IgD-negative memory B cell (primary cell): ENCODE measurements around the gene SEC16A. TPM values are rescaled to one million over a fixed set of nuclear protein-coding genes. Genes with fewer than 3 reads are reported as not detected.

Experiments
- H3K27ac Mint-ChIP-seq, 3 donors: one replicate each; pipeline ENCODE4 v1.8.0; 2020 to 2022; ENCODE audit warnings: mild to moderate bottlenecking in 3 of 3, mixed read lengths in 3 of 3, moderate library complexity in 1 of 3
- H3K27me3 Mint-ChIP-seq: one replicate; pipeline ENCODE4 v1.8.0; 2021; ENCODE audit warnings: mixed read lengths
- H3K36me3 Mint-ChIP-seq: one replicate; pipeline ENCODE4 v1.8.0; 2020; ENCODE audit warnings: mild to moderate bottlenecking, mixed read lengths
- H3K4me1 Mint-ChIP-seq, 3 donors: one replicate each; pipeline ENCODE4 v1.8.0; 2020 to 2022; ENCODE audit warnings: mixed read lengths in 3 of 3, mild to moderate bottlenecking in 1 of 3
- H3K4me3 Mint-ChIP-seq, 4 donors: one replicate each; pipeline ENCODE4 v1.8.0; 2020 to 2022; ENCODE audit warnings: mild to moderate bottlenecking in 4 of 4, mixed read lengths in 4 of 4, moderate library complexity in 3 of 4
- H3K9me3 Mint-ChIP-seq, 3 donors: one replicate each; pipeline ENCODE4 v1.8.0; 2020 to 2021; ENCODE audit warnings: mixed read lengths in 3 of 3, mild to moderate bottlenecking in 1 of 3
- polyA plus RNA-seq: library from polyadenylated mRNA; unstranded; fragments of 300-500 nt; fragmentation: Illumina TruSeq; gene quantifications from one replicate; pipeline ENCODE4 v1.2.3, GENCODE V29; 2021

Gene SEC16A
- polyA plus RNA-seq, 1 donor from 2014 or later: 30.1 TPM

DNA sequence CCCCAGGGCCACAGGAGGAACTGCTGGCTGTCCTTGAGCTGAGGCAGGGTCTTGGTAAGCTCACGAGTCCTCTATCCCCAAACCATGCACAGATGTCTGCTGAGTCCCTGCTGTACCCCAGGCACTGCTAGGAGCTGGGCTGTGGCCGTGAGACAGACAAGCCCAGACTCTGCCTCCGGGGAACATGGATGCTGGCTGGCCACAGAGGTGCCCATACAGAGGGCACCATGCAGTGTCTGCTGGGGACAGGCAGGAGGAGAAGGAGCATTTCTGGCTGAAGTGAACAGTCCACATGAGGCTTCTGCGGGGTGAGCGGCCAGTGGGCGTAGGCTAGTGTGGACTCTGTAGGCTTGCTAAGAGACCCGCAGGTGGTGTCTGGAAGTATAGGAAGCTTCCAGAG, 4.8 kb upstream of the SEC16A start:
- peak overlapping the region in 1 of 4 donors; percentile 35 for H3K4me3 Mint-ChIP-seq
- peaks cover 0 to 4% (median 2%) of the 10 kb centered on the region in 3 donors for H3K4me1 Mint-ChIP-seq
- H3K36me3 Mint-ChIP-seq: no peaks in the 10 kb centered on the region
- H3K27me3 Mint-ChIP-seq: no peaks in the 10 kb centered on the region
- H3K9me3 Mint-ChIP-seq: no peaks in the 10 kb centered on the region
- peak overlapping the region in 1 of 3 donors; percentile 58 for H3K27ac Mint-ChIP-seq

DNA sequence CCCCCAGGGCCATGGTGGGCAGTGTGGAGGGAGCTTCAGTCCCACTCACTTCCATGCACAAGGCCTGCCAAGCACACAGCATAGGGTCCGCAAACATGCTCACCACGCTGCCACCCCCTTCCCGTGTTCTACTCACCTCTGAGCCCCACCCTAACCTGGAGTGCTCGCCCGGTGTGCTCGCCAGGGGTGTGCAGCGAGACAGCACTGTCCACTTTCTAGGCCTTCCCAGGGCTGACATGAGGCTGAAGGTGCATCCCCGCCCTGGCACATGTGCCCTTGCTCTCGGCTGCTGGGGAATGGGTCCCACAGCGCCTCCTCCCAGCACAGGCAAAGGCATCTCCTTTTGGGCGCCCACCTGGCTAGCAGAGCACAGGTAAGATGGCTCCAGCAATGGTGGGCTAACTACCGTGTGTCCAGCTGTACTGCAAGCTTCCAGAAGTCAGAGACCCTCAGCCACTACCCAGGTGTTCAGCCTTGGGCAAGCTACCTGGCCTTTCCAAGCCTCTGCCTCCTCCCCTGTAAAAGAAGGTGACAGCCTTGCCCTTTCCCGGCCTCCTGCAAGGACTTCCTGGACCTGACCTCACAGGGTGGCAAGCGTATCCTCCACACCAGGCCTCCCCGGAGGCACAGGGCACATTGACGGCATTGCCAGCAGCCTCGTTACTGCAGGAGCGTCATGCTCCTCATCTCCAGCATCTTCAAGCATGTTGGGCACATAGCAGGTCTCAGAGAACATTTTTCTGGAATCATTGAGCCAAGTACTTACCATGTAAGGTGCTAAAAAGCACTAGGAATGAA, 4.2 kb upstream of the SEC16A start:
- peak overlapping the region in 1 of 4 donors; percentile 35 for H3K4me3 Mint-ChIP-seq
- peaks cover 4 to 6% (median 6%) of the 10 kb centered on the region in 3 donors for H3K4me1 Mint-ChIP-seq
- H3K9me3 Mint-ChIP-seq: no peaks in the 10 kb centered on the region
- no peaks in the 10 kb centered on the region for H3K27me3 Mint-ChIP-seq
- H3K27ac Mint-ChIP-seq: peak overlapping the region in 1 of 3 donors; percentile 99
- no peaks in the 10 kb centered on the region for H3K36me3 Mint-ChIP-seq

DNA sequence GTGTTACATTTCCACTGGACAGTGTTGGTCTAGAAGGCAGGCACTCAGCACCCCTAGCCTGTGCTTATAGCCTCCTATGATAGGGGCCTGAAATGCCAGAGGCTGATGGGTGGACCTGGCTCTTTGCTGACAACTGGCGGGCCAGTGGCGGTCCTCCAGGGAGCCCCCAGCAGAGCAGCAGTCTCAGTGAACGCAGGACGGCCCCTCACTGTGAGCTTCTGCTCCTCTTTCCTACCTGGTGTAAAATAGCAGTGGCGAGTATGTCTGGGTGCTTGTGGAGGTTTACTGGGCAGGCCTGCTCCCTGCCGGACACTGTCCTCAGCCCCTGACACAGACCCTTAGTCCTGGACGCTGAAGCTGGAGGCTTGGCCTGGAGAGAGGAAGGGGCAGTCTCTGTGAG, 3.3 kb upstream of the SEC16A start:
- Mint-ChIP-seq H3K27me3 (no peaks in the 10 kb centered on the region), H3K36me3 (no peaks in the 10 kb centered on the region), H3K4me3 (peak overlapping the region in 1 of 4 donors; percentile 91), H3K4me1 (peaks cover 10 to 14% (median 11%) of the 10 kb centered on the region in 3 donors), H3K9me3 (no peaks in the 10 kb centered on the region), H3K27ac (peak overlapping the region in 1 of 3 donors; percentile 99)

- H3K4me3 Mint-ChIP-seq: peak overlapping the region; percentile 55 to 91 (median 74)
- peaks cover 10 to 17% (median 12%) of the 10 kb centered on the region in 3 donors for H3K4me1 Mint-ChIP-seq
- H3K36me3 Mint-ChIP-seq: no peaks in the 10 kb centered on the region
- H3K27ac Mint-ChIP-seq: peak overlapping the region in 2 of 3 donors; percentile 91 to 99
- H3K9me3 Mint-ChIP-seq: no peaks in the 10 kb centered on the region
- H3K27me3 Mint-ChIP-seq: no peaks in the 10 kb centered on the region
Observed at GRCh38 chr9:136485049-136486045, 2.5 kb upstream of the SEC16A start.

GRCh38 chr9:136484153-136485048, 1.6 kb upstream of the SEC16A start:
- no peaks in the 10 kb centered on the region for H3K36me3 Mint-ChIP-seq
- H3K27me3 Mint-ChIP-seq: no peaks in the 10 kb centered on the region
- H3K4me3 Mint-ChIP-seq: peak overlapping the region; percentile 55 to 91 (median 74)
- H3K27ac Mint-ChIP-seq: peak overlapping the region in 2 of 3 donors; percentile 91 to 99
- no peaks in the 10 kb centered on the region for H3K9me3 Mint-ChIP-seq
- H3K4me1 Mint-ChIP-seq: peaks cover 15 to 22% (median 16%) of the 10 kb centered on the region in 3 donors

DNA sequence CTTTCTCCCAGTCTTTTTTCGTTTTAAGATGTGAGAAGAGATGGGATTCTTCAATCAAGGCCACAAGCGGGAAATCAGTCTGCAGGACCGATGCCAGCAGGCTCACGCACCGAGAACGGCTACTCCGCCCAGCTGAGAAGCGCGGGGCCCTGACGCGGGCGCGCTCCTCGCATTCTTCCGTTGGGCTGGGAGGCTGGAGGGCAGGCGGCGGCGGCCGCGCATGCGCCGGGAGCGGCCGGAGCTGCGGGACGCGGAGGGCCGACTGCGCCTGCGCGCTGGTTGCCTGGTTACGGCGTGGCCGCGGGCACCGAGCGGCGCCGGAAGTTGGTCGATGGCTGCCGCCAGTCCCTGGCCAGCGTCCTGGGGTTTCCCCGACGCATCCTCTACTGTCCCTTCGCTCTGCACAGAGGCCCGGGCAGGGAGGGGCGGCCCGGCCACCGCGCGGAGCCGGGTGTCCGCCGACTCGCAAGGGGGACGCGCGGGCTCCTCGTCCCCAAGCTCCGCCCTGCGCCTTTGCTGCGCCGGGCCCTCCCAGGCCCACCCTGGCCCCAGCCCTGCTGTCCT, 831 bp upstream of the SEC16A start:
- Mint-ChIP-seq H3K27ac (peak overlapping the region; percentile 90 to 98 (median 98)), H3K4me3 (peak overlapping the region; percentile 91 to 99 (median 96))

DNA sequence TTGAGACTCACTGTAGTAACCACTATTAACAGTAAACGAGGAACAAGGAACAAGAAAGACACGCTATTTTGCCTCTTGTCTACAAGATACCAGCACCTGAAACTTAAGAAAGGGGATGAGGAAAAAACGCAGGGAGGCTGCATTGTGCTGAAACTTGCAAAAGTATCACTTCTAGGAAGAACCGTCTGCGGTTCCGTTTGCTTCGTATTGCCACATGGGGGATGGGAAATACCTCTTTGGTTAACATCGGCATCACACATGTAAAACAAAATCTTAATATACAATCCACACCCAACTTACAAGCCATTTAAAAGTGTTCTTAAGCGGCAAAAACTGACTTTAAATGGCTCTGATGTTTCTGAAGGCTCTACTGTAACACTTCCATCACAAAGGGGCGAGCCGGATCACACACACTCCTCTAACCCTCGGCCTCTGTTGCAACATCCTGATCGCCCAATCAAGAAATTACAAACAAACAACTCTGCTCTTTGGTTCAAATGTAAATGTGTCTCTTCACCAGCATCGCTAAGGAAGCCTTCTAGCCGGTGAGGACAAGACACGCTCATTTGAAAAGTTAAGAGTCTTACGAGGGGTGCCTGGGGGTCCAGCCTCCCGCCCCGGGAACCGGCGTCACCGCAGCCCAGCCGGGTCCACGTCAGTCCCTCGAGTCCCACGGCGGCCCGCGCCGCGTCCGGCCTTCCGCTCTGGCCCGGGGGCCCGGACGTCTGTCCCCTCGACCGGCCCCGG, 621 bp downstream of the SEC16A start:
- Mint-ChIP-seq H3K27me3 (no peaks in the 10 kb centered on the region), H3K36me3 (no peaks in the 10 kb centered on the region), H3K4me1 (peaks cover 20 to 26% (median 21%) of the 10 kb centered on the region in 3 donors), H3K4me3 (peak overlapping the region; percentile 91 to 95 (median 92)), H3K9me3 (no peaks in the 10 kb centered on the region), H3K27ac (peak overlapping the region; percentile 90 to 98 (median 98))

More for the DNA sequence above, 831 bp upstream of the SEC16A start:
- Mint-ChIP-seq H3K36me3 (no peaks in the 10 kb centered on the region), H3K4me1 (peaks cover 18 to 26% (median 20%) of the 10 kb centered on the region in 3 donors), H3K9me3 (no peaks in the 10 kb centered on the region), H3K27me3 (no peaks in the 10 kb centered on the region)

DNA sequence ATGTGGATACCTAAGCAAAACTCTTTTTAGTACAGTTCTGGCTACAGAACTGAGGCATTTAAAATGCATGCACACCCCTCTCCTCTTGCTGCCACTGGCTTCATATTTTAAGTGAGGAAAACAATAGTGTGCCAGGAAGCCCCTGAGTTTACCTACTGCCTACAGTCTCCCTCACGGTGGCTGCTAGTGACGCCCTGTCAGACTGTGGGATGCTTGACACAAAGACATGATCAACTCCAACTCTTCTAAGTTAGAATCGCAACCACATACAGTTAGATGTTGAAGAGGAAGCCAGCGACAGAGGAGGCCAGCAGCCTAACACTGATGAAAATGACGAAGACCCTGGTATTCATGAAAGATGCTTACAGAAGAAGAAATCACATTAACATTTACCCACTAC, 1.3 kb downstream of the SEC16A start:
- H3K27me3 Mint-ChIP-seq: no peaks in the 10 kb centered on the region
- H3K4me1 Mint-ChIP-seq: peaks cover 20 to 26% (median 21%) of the 10 kb centered on the region in 3 donors
- peak overlapping the region; percentile 91 to 95 (median 92) for H3K4me3 Mint-ChIP-seq
- no peaks in the 10 kb centered on the region for H3K36me3 Mint-ChIP-seq
- peak overlapping the region in 2 of 3 donors; percentile 94 to 98 for H3K27ac Mint-ChIP-seq
- no peaks in the 10 kb centered on the region for H3K9me3 Mint-ChIP-seq

DNA sequence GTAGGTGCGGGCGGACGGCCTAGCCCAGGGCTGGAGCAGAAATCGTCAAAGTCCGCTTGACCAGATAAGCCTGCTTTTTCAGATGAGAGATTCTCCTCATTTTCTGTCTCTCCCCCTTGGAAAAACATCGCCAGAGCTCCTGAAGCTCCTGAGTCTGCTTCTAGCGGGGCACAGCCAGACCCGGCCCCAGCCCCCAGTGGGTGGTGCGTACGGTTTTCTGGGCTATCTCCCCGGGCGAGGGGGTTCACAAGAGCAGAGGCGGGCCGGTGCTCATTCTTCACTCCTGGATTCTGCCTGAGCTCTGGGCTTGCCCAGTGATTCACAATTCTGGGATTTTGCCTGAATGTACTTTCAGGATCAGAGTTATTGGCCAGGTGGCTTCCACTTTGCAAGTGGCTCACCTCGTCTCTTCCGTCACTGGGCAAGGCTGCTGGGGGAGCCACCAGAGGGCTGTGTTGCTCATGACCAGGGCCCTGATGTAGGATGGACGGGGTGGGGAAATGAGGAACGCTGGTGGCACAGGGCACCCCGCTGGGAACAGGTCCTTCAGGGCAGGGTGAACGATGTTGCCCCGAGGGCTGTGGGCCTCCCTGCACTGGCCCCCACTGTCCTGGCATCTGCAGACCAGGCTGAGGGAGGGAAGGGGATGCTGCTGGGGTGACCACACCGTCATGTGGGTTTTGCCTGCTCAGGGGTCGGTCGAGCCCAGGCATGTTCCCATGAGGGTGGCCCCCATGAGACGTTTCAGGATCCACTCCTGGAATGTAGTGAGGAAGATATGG, 6.3 kb downstream of the SEC16A start:
- H3K27me3 Mint-ChIP-seq: no peaks in the 10 kb centered on the region
- no peaks in the 10 kb centered on the region for H3K36me3 Mint-ChIP-seq
- H3K4me3 Mint-ChIP-seq: no peak overlapping the region
- no peaks in the 10 kb centered on the region for H3K9me3 Mint-ChIP-seq
- peak overlapping the region in 1 of 3 donors; percentile 19 for H3K27ac Mint-ChIP-seq
- H3K4me1 Mint-ChIP-seq: peaks cover 12 to 15% (median 13%) of the 10 kb centered on the region in 3 donors

GRCh38 chr9:136474974-136475865, 7.6 kb downstream of the SEC16A start:
- peaks cover 8 to 11% (median 9%) of the 10 kb centered on the region in 3 donors for H3K4me1 Mint-ChIP-seq
- H3K9me3 Mint-ChIP-seq: no peaks in the 10 kb centered on the region
- no peaks in the 10 kb centered on the region for H3K36me3 Mint-ChIP-seq
- H3K4me3 Mint-ChIP-seq: no peak overlapping the region
- no peaks in the 10 kb centered on the region for H3K27me3 Mint-ChIP-seq
- H3K27ac Mint-ChIP-seq: peak overlapping the region in 1 of 3 donors; percentile 62

- H3K9me3 Mint-ChIP-seq: no peaks in the 10 kb centered on the region
- peaks cover 4 to 7% (median 6%) of the 10 kb centered on the region in 3 donors for H3K4me1 Mint-ChIP-seq
- no peaks in the 10 kb centered on the region for H3K27me3 Mint-ChIP-seq
- H3K36me3 Mint-ChIP-seq: no peaks in the 10 kb centered on the region
- peak overlapping the region in 1 of 3 donors; percentile 62 for H3K27ac Mint-ChIP-seq
- H3K4me3 Mint-ChIP-seq: no peak overlapping the region
Observed at GRCh38 chr9:136474021-136474640, 8.7 kb downstream of the SEC16A start.
